GM21528 (cell line): ENCODE measurements around the gene CCT6B.
"Not testable (repeated sequence)": the region's sequence is repeated elsewhere in the genome, so short reads cannot be mapped to it uniquely, and the experiment has no call there.

Experiments used
- ATAC-seq: cut with Tn5 transposase; IDR thresholded peaks from one replicate; pipeline ENCODE4 v1.9.1; 2021; ENCODE audit warnings: mild to moderate bottlenecking, moderate library complexity; ENCODE audit not compliant: unreplicated experiment, low FRiP score

Gene CCT6B

GRCh38 chr17:34961093-34961911 is at the start of gene CCT6B, which contains the start of gene ZNF830:
CCT6B (minus strand) TSS chr17:34961460; CDS start chr17:34961393, 67 bp downstream.
ZNF830 (plus strand) TSS chr17:34961540; CDS start chr17:34961567, 27 bp downstream.
- peak; percentile 92 for ATAC-seq

- ATAC-seq: no peak
Measured at GRCh38 chr17:35010093-35010492, 48.8 kb upstream of the CCT6B start.

GRCh38 chr17:35006961-35007360 is 45.7 kb upstream of the CCT6B start:
- ATAC-seq: no peak

GRCh38 chr17:35006345-35006744 is 45.1 kb upstream of the CCT6B start:
- no peak for ATAC-seq

- no peak for ATAC-seq
Measured at GRCh38 chr17:35003778-35004177, 42.5 kb upstream of the CCT6B start.

- ATAC-seq: no peak
Measured at GRCh38 chr17:35002876-35003551, 41.8 kb upstream of the CCT6B start.

- no peak for ATAC-seq
Measured at GRCh38 chr17:35001549-35001948, 40.3 kb upstream of the CCT6B start.

GRCh38 chr17:35000965-35001364 is 39.7 kb upstream of the CCT6B start:
- not testable (repeated sequence) for ATAC-seq

GRCh38 chr17:34999456-34999855 is 38.2 kb upstream of the CCT6B start:
- ATAC-seq: no peak

- no peak for ATAC-seq
Measured at GRCh38 chr17:34998205-34998604, 36.9 kb upstream of the CCT6B start.

- no peak for ATAC-seq
Measured at GRCh38 chr17:34997355-34997862, 36.1 kb upstream of the CCT6B start.

- no peak for ATAC-seq
Measured at GRCh38 chr17:34996422-34997285, 35.4 kb upstream of the CCT6B start.

GRCh38 chr17:34993031-34993430 is 31.8 kb upstream of the CCT6B start:
- ATAC-seq: no peak

- no peak for ATAC-seq
Measured at GRCh38 chr17:34991606-34992005, 30.3 kb upstream of the CCT6B start.

- no peak for ATAC-seq
Measured at GRCh38 chr17:34990921-34991365, 29.7 kb upstream of the CCT6B start.

GRCh38 chr17:34989473-34989872 is 28.2 kb upstream of the CCT6B start:
- no peak for ATAC-seq

- ATAC-seq: no peak
Measured at GRCh38 chr17:34988644-34989043, 27.4 kb upstream of the CCT6B start.

GRCh38 chr17:34987232-34987631 is 26.0 kb upstream of the CCT6B start:
- ATAC-seq: no peak

GRCh38 chr17:34981538-34982241 is 20.4 kb upstream of the CCT6B start:
- ATAC-seq: no peak
